Astrocyte of the cerebellum (primary cell): ENCODE measurements around the gene MECR.

Experiments
- DNase-seq: peaks from one replicate; pipeline ENCODE4 v3.0.0-alpha.2; 2011; ENCODE audit warnings: low read depth
- H3K4me3 ChIP-seq: 2 replicates; pipeline ENCODE4 v1.5.1; 2011; ENCODE audit warnings: mild to moderate bottlenecking, low read depth, low read length, moderate library complexity
- CTCF ChIP-seq: IDR thresholded peaks from 2 replicates; pipeline ENCODE4 v1.5.1; 2012; ENCODE audit warnings: low read length, low read depth, moderate library complexity, mild to moderate bottlenecking; ENCODE audit errors: missing control alignments
- in situ Hi-C: cut with HindIII; loops from 2 replicates; pipeline ENCODE4 v1.10.0; 2017; ENCODE audit warnings: low sequenced_read_pairs

MECR gene

GRCh38 chr1:29210278-29211085 is 20.3 kb downstream of the MECR start:
- no peak for DNase-seq
- TF ChIP-seq CTCF = no peak
- H3K4me3 ChIP-seq = no peak overlapping the region
- in situ Hi-C loops = no loop called here

GRCh38 chr1:29209173-29209572 is 21.6 kb downstream of the MECR start:
- in situ Hi-C loops = no loop called here
- no peak for DNase-seq
- H3K4me3 ChIP-seq = no peak overlapping the region
- no peak for TF ChIP-seq CTCF

GRCh38 chr1:29208442-29208841 is 22.3 kb downstream of the MECR start:
- no peak overlapping the region for H3K4me3 ChIP-seq
- in situ Hi-C loops = no loop called here
- no peak for DNase-seq
- TF ChIP-seq CTCF = no peak

GRCh38 chr1:29202584-29203340 is 28.0 kb downstream of the MECR start:
- in situ Hi-C loops = no loop called here
- no peak overlapping the region for H3K4me3 ChIP-seq
- peak; percentile 96 for TF ChIP-seq CTCF
- DNase-seq = peak; percentile 99

- DNase-seq = no peak
- H3K4me3 ChIP-seq = no peak overlapping the region
- no peak for TF ChIP-seq CTCF
- in situ Hi-C loops = no loop called here
Observed at GRCh38 chr1:29202053-29202452, 28.7 kb downstream of the MECR start.

- H3K4me3 ChIP-seq = no peak overlapping the region
- in situ Hi-C loops = no loop called here
- DNase-seq = no peak
Observed at GRCh38 chr1:29201595-29202051, 29.1 kb downstream of the MECR start.

More at GRCh38 chr1:29201595-29202051, 29.1 kb downstream of the MECR start:
- TF ChIP-seq CTCF = no peak
